D721Med (cell line): Measurements from ENCODE around the gene LINGO3.

Source experiments
- DNase-seq: peaks from one replicate; pipeline ENCODE4 v3.0.0; 2011; ENCODE audit warnings: low spot score; ENCODE audit not compliant: insufficient read length
- FAIRE-seq: peaks from 2 replicates; lab custom pipeline; 2011; peaks lifted over from hg19 to GRCh38; lab: Jason Lieb, UNC
- TF ChIP-seq, protein P1 (sequence below): IDR thresholded peaks from 2 replicates; pipeline ENCODE4 v1.5.1; 2012; ENCODE audit warnings: mild to moderate bottlenecking, control low read depth; ENCODE audit not compliant: insufficient read depth; ENCODE audit errors: missing control alignments

LINGO3 gene

DNA sequence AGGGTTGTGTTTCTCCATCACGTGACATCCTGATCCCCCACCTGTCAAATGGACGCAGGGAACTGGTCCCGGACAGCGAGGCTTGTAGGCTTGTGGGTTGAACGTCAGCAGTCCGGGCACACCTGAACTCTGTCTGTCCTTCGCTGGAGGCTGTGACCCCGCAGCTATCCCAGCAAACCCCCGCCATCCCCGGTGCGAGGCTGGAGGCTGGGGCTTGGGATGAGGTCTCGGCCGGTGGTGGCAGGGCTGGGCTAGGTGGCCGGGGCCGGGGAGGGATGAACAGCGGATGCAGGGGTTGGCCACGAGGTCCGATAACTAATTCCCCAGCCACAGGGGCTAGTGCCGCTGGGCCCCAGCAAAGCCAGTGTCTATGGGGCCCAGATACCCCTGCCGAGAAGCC, 11.6 kb upstream of the LINGO3 start:
- TF ChIP-seq, protein P1, sequence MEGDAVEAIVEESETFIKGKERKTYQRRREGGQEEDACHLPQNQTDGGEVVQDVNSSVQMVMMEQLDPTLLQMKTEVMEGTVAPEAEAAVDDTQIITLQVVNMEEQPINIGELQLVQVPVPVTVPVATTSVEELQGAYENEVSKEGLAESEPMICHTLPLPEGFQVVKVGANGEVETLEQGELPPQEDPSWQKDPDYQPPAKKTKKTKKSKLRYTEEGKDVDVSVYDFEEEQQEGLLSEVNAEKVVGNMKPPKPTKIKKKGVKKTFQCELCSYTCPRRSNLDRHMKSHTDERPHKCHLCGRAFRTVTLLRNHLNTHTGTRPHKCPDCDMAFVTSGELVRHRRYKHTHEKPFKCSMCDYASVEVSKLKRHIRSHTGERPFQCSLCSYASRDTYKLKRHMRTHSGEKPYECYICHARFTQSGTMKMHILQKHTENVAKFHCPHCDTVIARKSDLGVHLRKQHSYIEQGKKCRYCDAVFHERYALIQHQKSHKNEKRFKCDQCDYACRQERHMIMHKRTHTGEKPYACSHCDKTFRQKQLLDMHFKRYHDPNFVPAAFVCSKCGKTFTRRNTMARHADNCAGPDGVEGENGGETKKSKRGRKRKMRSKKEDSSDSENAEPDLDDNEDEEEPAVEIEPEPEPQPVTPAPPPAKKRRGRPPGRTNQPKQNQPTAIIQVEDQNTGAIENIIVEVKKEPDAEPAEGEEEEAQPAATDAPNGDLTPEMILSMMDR, result no peak
- no peak for DNase-seq
- FAIRE-seq, result no peak

DNA sequence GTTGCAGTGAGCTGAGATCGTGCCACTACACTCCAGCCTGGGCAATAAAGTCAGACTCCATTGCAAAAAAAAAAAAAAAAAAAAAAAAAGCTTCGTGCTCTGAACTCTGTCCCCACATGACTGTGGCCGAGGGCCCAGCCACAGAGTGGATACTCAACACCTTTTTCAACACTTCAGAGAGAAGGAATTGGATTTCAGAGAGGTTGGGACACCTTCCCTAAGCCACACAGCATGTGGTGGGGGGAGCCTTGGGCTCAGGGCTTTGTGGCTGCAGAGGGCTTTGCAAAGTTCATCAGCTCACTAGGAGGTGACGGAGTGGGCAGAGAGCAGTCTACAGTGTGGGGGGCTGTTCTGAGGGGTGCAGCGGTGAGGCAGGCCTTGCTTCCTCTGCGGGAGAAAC, 11.0 kb upstream of the LINGO3 start:
- DNase-seq (no peak), FAIRE-seq (no peak)
- TF ChIP-seq, protein P1, result no peak

DNA sequence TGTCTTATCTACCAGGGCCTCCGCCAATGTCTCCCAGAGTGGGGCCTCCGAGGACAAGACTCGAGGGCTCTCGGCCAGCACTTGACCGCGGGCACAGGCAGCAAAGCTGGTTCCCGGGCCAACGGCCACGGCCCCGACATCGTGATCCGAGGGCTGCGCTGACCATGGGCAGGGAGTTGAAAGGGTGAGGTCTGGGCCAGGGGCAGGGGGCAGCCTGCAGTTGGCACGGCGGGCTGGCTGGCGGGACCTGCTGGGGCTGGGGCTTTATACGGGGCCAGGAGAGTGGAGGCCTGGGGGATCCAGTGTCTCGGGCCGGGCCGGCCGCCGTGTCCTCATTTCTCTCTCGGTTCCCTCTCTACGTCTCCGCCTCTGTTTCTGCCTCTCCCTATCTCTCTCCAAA, 9.8 kb upstream of the LINGO3 start:
- no peak for DNase-seq
- TF ChIP-seq, protein P1, result no peak
- FAIRE-seq, result no peak

DNA sequence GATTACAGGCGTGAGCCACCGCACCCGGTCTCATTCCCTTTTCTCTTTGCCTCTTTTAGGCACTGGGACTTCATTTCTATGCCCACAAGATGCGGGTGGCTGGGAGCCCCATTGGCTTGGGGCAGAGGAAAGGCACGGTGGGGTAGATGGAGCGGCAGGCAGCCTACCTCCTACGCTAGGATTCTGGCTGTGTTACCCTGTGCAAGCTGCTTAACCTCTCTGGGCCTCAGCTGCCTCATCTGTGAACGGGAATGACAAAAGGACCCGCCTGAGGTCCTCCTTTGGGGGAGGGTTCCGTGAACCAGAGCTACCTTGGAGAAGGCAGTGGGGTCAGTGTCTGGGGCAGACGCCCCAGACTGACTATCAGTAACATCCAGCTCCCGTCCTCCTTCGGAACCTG, 9.3 kb upstream of the LINGO3 start:
- DNase-seq, result no peak
- TF ChIP-seq, protein P1, result no peak
- no peak for FAIRE-seq

DNA sequence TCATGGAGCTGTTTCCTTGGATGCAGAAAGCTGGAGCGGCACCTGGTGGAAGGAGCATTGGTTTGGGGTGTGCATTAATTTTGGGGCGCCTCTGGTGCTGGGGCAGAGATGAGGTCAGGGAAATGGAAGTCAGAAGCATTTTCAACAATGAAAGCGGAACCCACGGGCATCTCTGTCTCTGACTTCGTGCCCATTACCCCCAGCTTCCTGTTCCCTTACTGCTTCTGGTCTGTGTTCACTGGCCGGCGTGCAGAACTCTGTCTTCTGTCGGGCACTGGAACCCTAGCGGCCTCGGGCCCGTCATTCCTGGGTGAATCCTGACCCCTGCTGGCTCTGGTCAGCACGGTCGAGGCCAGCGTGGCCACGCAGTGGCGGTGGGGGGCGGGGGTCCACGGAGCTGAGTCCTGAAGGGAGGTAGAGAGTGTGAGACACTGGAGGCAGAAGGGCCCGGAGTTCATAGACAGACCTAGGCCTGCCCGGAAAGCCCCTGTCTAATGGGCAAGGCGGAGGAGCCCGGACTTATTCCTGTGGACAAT, 7.9 kb upstream of the LINGO3 start:
- TF ChIP-seq, protein P1, result peak; percentile 51
- peak; percentile 76 for DNase-seq

DNA sequence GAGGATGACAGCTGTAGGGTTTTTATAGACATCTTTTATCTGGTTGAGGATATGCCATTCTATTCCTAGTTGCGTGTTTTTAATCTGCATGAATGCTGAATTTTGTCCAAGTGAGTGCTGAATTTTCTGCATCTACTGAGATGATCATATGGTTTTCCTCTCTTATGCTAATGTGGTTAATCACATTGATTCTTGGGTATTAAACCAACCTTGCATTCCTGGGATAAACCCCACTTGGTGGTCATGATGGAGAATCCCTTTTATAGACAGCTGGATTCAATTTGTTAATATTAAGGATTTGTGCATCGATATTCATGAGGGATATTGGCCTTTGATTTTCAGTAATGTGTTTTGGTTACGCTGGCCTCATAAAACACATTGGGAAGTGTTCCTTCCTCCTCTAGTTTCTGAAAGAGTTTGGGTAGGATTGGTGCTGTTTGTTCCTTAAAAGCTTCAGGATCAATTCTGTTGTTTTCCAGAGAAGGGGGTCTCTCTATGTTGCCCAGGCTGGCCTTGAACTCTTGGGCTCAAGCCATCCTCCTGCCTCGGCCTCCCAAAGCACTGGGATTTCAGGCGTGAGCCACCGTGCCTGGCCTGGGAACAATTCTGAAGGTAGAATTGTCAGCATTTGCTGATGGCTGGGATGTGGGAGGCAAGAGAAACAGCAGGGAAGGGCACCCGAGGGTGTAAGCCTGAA, 7.3 kb upstream of the LINGO3 start:
- FAIRE-seq (no peak), DNase-seq (no peak)
- TF ChIP-seq, protein P1, result no peak

More for the DNA sequence above, 7.9 kb upstream of the LINGO3 start:
- no peak for FAIRE-seq
